Right lobe of liver (tissue), 6 donors: ENCODE results near the gene DOP1A. TPM values are rescaled to one million over a fixed set of nuclear protein-coding genes. Genes with fewer than 3 reads are reported as not detected.

Experiments used
- ATAC-seq, 4 donors: fragments of 200-7000 bp; cut with Tn5 transposase; one replicate each; pipeline ENCODE4 v1.9.1; 2020; ENCODE audit warnings: mild to moderate bottlenecking in 4 of 4, moderate library complexity in 4 of 4
- DNase-seq, 3 donors: peaks; one replicate each; pipeline ENCODE4 v3.0.0-alpha.2; 2020
- H3K27ac ChIP-seq, 3 donors: fragments of 200-600 bp; one replicate each; pipeline ENCODE4 v1.8.0; 2022
- H3K27me3 ChIP-seq, 2 donors: fragments of 200-600 bp; one replicate each; pipeline ENCODE4 v1.8.0; 2022
- H3K36me3 ChIP-seq, 4 donors: fragments of 200-600 bp; sonication (generic) in 1 of 4; one replicate each; pipeline versions ENCODE4 v1.5.1 to v1.8.0; 2017 to 2022; ENCODE audit warnings: control low read depth in 1 of 4
- H3K4me1 ChIP-seq, 4 donors: fragments of 200-600 bp; sonication (generic) in 1 of 4; one replicate each; pipeline versions ENCODE4 v1.5.1 to v1.8.0; 2017 to 2022; ENCODE audit warnings: control low read depth in 1 of 4
- H3K4me3 ChIP-seq, 3 donors: fragments of 200-600 bp; one replicate each; pipeline ENCODE4 v1.8.0; 2022
- H3K9me3 ChIP-seq, 4 donors: fragments of 200-600 bp; sonication (generic) in 1 of 4; one replicate each; pipeline versions ENCODE4 v1.5.1 to v1.8.0; 2017 to 2022; ENCODE audit warnings: control low read depth in 1 of 4
- CTCF ChIP-seq, 4 donors: fragments of 200-600 bp in 3 of 4; fragments of 450-650 bp in 1 of 4; IDR thresholded peaks; one replicate each; pipeline versions ENCODE4 v1.5.1 to v1.8.0; 2016 to 2022; ENCODE audit warnings: antibody characterized with exemption in 4 of 4, mild to moderate bottlenecking in 2 of 4
- POLR2A ChIP-seq: fragments of 450-650 bp; IDR thresholded peaks from one replicate; pipeline ENCODE4 v1.6.1; 2017; ENCODE audit warnings: antibody characterized with exemption, mild to moderate bottlenecking
- WGBS: methylation state at CpG from one replicate; pipeline ENCODE4 v1.1.6; 2018; ENCODE audit warnings: low coverage, low lambda C conversion rate; ENCODE audit not compliant: insufficient coverage; ENCODE audit errors: missing lambda C conversion rate; 5-methylcytosine and 5-hydroxymethylcytosine counted together
- intact Hi-C, 2 donors: fragments of 100-400 bp; cut with DNase I; formaldehyde crosslinking; loops; one replicate each; pipeline versions ENCODE4 v1.11.2 to v1.14.1; 2022
- total RNA-seq, 6 experiments: library from RNA; depleted of rRNA in 2 of 6; stranded (reverse); fragments of >200 nt in 2 of 6; fragmentation: NEBNext Ultra II Directional in 3 of 6; extraction: Animal tissue kit (Norgen Biotek cat#: 25700) in 3 of 6; gene quantifications; one replicate each; pipeline versions ENCODE4 v1.1.0 to v1.2.4, GENCODE V29; 2016 to 2023
- donor health status: DM: no; HTN: yes; CAD: no.
- donor health status: DM: no; HTN: no; CAD: no.
- donor health status: DM: no; HTN: no; CAD: no.
- donor health status: DM: no; HTN: yes; CAD: no.
- donor health status: DM: no; HTN: yes; CAD: no.

Gene DOP1A
- total RNA-seq, 6 experiments from 2014 or later, result 8.9 to 15.1 (median 9.5) TPM

- no peaks in the 10 kb centered on the region for H3K36me3 ChIP-seq
- no peak overlapping the region for H3K4me3 ChIP-seq
- 100% methylated on average over 2 of the region's 2 CpGs for WGBS
- no peaks in the 10 kb centered on the region for H3K9me3 ChIP-seq
- DNase-seq (no peak), ATAC-seq (no peak)
- intact Hi-C loops, result no loop called here
- H3K4me1 ChIP-seq, result no peaks in the 10 kb centered on the region
- no peak overlapping the region for H3K27ac ChIP-seq
- H3K27me3 ChIP-seq, result no peaks in the 10 kb centered on the region
- TF ChIP-seq POLR2A (no peak), CTCF (IDR thresholded peaks at IDR 0.05) (no peak)
Observed at GRCh38 chr6:83097204-83097603, 29.7 kb downstream of the DOP1A start.

- no peak for DNase-seq
- no peak for TF ChIP-seq POLR2A
- no peak for TF ChIP-seq CTCF (IDR thresholded peaks at IDR 0.05)
- no peaks in the 10 kb centered on the region for H3K36me3 ChIP-seq
- H3K27ac ChIP-seq, result no peak overlapping the region
- intact Hi-C loops, result no loop called here
- no peak for ATAC-seq
- no peaks in the 10 kb centered on the region for H3K4me1 ChIP-seq
- no peaks in the 10 kb centered on the region for H3K9me3 ChIP-seq
- H3K27me3 ChIP-seq, result no peaks in the 10 kb centered on the region
- no peak overlapping the region for H3K4me3 ChIP-seq
- WGBS, result 100% methylated on average over 1 of the region's 1 CpG
Observed at GRCh38 chr6:83097675-83098074, 30.2 kb downstream of the DOP1A start.

GRCh38 chr6:83098589-83098988 is 31.1 kb downstream of the DOP1A start:
- 88% methylated on average over 3 of the region's 3 CpGs for WGBS
- H3K9me3 ChIP-seq, result no peaks in the 10 kb centered on the region
- H3K27ac ChIP-seq, result no peak overlapping the region
- no peaks in the 10 kb centered on the region for H3K4me1 ChIP-seq
- intact Hi-C loops, result no loop called here
- DNase-seq (no peak), ATAC-seq (no peak)
- H3K27me3 ChIP-seq, result no peaks in the 10 kb centered on the region
- no peak overlapping the region for H3K4me3 ChIP-seq
- peaks cover 0 to 2% (median 0%) of the 10 kb centered on the region in 4 donors for H3K36me3 ChIP-seq
- TF ChIP-seq CTCF (IDR thresholded peaks at IDR 0.05), result no peak
- no peak for TF ChIP-seq POLR2A

GRCh38 chr6:83108378-83108777 is 40.9 kb downstream of the DOP1A start:
- TF ChIP-seq CTCF (IDR thresholded peaks at IDR 0.05) (no peak), POLR2A (no peak)
- no peak for DNase-seq
- H3K4me3 ChIP-seq, result no peak overlapping the region
- intact Hi-C loops, result no loop called here
- H3K27ac ChIP-seq, result no peak overlapping the region
- H3K27me3 ChIP-seq, result no peaks in the 10 kb centered on the region
- H3K9me3 ChIP-seq, result peaks cover 0 to 3% (median 0%) of the 10 kb centered on the region in 4 donors
- H3K36me3 ChIP-seq, result peaks cover 0 to 17% (median 7%) of the 10 kb centered on the region in 4 donors
- ATAC-seq, result no peak
- no peaks in the 10 kb centered on the region for H3K4me1 ChIP-seq
- WGBS, result 100% methylated on average over 1 of the region's 1 CpG

GRCh38 chr6:83113258-83113657 is 45.8 kb downstream of the DOP1A start:
- intact Hi-C loops, result no loop called here
- no peak for TF ChIP-seq CTCF (IDR thresholded peaks at IDR 0.05)
- TF ChIP-seq POLR2A, result no peak
- H3K4me1 ChIP-seq, result no peaks in the 10 kb centered on the region
- peaks cover 0 to 17% (median 7%) of the 10 kb centered on the region in 4 donors for H3K36me3 ChIP-seq
- ATAC-seq (no peak), DNase-seq (no peak)
- no peaks in the 10 kb centered on the region for H3K27me3 ChIP-seq
- H3K27ac ChIP-seq, result no peak overlapping the region
- no peak overlapping the region for H3K4me3 ChIP-seq
- WGBS, result 73% methylated on average over 4 of the region's 4 CpGs
- no peaks in the 10 kb centered on the region for H3K9me3 ChIP-seq
